Osteocyte (in vitro differentiated cells): ENCODE measurements around the gene SERPINA3. TPM values are rescaled to one million over a fixed set of nuclear protein-coding genes. Genes with fewer than 3 reads are reported as not detected.
"Not testable (repeated sequence)": the region's sequence is repeated elsewhere in the genome, so short reads cannot be mapped to it uniquely, and the experiment has no call there.

Experiments
- DNase-seq: peaks from one replicate; pipeline ENCODE4 v3.0.0; 2021; ENCODE audit warnings: mixed read lengths; ENCODE audit not compliant: unreplicated experiment; ENCODE audit errors: extremely low spot score
- H3K27ac Mint-ChIP-seq: one replicate; pipeline ENCODE4 v1.8.0; 2021; ENCODE audit warnings: mild to moderate bottlenecking, mixed read lengths; ENCODE audit not compliant: unreplicated experiment
- H3K27me3 Mint-ChIP-seq: one replicate; pipeline ENCODE4 v1.8.0; 2021; ENCODE audit warnings: mixed read lengths; ENCODE audit not compliant: unreplicated experiment
- H3K36me3 Mint-ChIP-seq: one replicate; pipeline ENCODE4 v1.8.0; 2021; ENCODE audit warnings: mixed read lengths; ENCODE audit not compliant: unreplicated experiment
- H3K4me1 Mint-ChIP-seq: one replicate; pipeline ENCODE4 v1.8.0; 2021; ENCODE audit warnings: mixed read lengths; ENCODE audit not compliant: unreplicated experiment
- H3K4me3 Mint-ChIP-seq: one replicate; pipeline ENCODE4 v1.8.0; 2021; ENCODE audit warnings: mild to moderate bottlenecking, moderate library complexity, mixed read lengths; ENCODE audit not compliant: unreplicated experiment
- H3K9me3 Mint-ChIP-seq: one replicate; pipeline ENCODE4 v1.8.0; 2021; ENCODE audit warnings: mixed read lengths; ENCODE audit not compliant: unreplicated experiment
- CTCF ChIP-seq: fragments of 200-600 bp; sonication (generic); IDR thresholded peaks from 2 replicates; pipeline ENCODE4 v1.5.0; 2021; ENCODE audit warnings: antibody characterized with exemption, mild to moderate bottlenecking, moderate library complexity
- total RNA-seq: library from RNA; stranded (reverse); gene quantifications from 2 replicates; pipeline ENCODE4 v1.2.1, GENCODE V29; 2021

Gene SERPINA3
- total RNA-seq, 1 donor from 2014 or later, result 1.2 TPM

GRCh38 chr14:94601884-94602391 lies 10.3 kb upstream of the SERPINA3 start:
- peak overlapping the region; percentile 91 for H3K27ac Mint-ChIP-seq
- TF ChIP-seq CTCF, result no peak
- peaks cover 34% of the 10 kb centered on the region for H3K4me1 Mint-ChIP-seq
- no peaks in the 10 kb centered on the region for H3K9me3 Mint-ChIP-seq
- no peaks in the 10 kb centered on the region for H3K27me3 Mint-ChIP-seq
- no peak for DNase-seq
- H3K36me3 Mint-ChIP-seq, result no peaks in the 10 kb centered on the region
- no peak overlapping the region for H3K4me3 Mint-ChIP-seq

- no peak overlapping the region for H3K27ac Mint-ChIP-seq
- no peak for TF ChIP-seq CTCF
- peaks cover 34% of the 10 kb centered on the region for H3K4me1 Mint-ChIP-seq
Observed at GRCh38 chr14:94602722-94603121, 9.5 kb upstream of the SERPINA3 start.

GRCh38 chr14:94605361-94605760 lies 6.8 kb upstream of the SERPINA3 start:
- Mint-ChIP-seq H3K4me1 (peaks cover 19% of the 10 kb centered on the region), H3K27ac (no peak overlapping the region)

More at GRCh38 chr14:94602722-94603121, 9.5 kb upstream of the SERPINA3 start:
- no peak overlapping the region for H3K4me3 Mint-ChIP-seq
- peaks cover 2% of the 10 kb centered on the region for H3K9me3 Mint-ChIP-seq
- H3K27me3 Mint-ChIP-seq, result no peaks in the 10 kb centered on the region
- no peak for DNase-seq
- H3K36me3 Mint-ChIP-seq, result no peaks in the 10 kb centered on the region

GRCh38 chr14:94608966-94609365 lies 3.2 kb upstream of the SERPINA3 start:
- not testable (repeated sequence) for H3K27me3 Mint-ChIP-seq, H3K9me3 Mint-ChIP-seq, H3K27ac Mint-ChIP-seq, H3K4me3 Mint-ChIP-seq, H3K36me3 Mint-ChIP-seq, DNase-seq
- H3K4me1 Mint-ChIP-seq, result peaks cover 13% of the 10 kb centered on the region

More at GRCh38 chr14:94605361-94605760, 6.8 kb upstream of the SERPINA3 start:
- DNase-seq, result no peak
- peaks cover 10% of the 10 kb centered on the region for H3K9me3 Mint-ChIP-seq
- H3K4me3 Mint-ChIP-seq, result no peak overlapping the region
- no peaks in the 10 kb centered on the region for H3K36me3 Mint-ChIP-seq
- no peaks in the 10 kb centered on the region for H3K27me3 Mint-ChIP-seq
- TF ChIP-seq CTCF, result no peak

- Mint-ChIP-seq H3K27ac (no peak overlapping the region), H3K36me3 (no peaks in the 10 kb centered on the region), H3K27me3 (no peaks in the 10 kb centered on the region), H3K4me1 (peaks cover 13% of the 10 kb centered on the region), H3K4me3 (no peak overlapping the region), H3K9me3 (peaks cover 10% of the 10 kb centered on the region)
- TF ChIP-seq CTCF, result no peak
- DNase-seq, result no peak
Observed at GRCh38 chr14:94611179-94611578, 1.0 kb upstream of the SERPINA3 start.
